GM21381 (cell line): ENCODE data around the gene ANKRD6.
A peak's percentile ranks its signal among the peaks of the same experiment; 100 is the strongest.
"Not testable (repeated sequence)": the region's sequence is repeated elsewhere in the genome, so short reads cannot be mapped to it uniquely, and the experiment has no call there.

ENCODE experiments used
- ATAC-seq: cut with Tn5 transposase; IDR thresholded peaks from one replicate; pipeline ENCODE4 v1.9.1; 2021; ENCODE audit warnings: mild to moderate bottlenecking, moderate library complexity; ENCODE audit not compliant: unreplicated experiment

Gene ANKRD6

DNA sequence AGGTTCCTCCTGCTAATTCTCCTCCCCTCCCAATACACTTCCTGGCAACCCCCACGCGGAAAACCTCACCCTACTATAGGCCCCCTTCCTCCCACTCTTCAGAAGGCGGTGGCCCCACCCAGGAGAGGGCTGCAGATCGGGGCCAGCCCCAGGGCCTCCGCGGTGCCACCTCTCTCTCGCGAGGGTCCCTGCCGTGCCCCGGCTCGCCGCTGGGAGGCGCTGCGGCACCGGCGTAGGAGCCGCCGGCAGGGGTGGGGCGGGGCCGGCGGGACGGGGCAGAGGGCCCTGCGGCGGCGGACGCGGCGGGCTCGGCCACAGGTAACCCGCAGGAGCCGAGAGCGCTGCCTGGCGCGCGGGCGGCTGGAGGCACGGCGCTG is at the start of gene ANKRD6:
Gene ANKRD6 (plus strand): TSS at position 278 of the 377 bp plus-strand sequence. CDS start 133,825 bp downstream, outside the sequence.
- ATAC-seq = peak; percentile 92

DNA sequence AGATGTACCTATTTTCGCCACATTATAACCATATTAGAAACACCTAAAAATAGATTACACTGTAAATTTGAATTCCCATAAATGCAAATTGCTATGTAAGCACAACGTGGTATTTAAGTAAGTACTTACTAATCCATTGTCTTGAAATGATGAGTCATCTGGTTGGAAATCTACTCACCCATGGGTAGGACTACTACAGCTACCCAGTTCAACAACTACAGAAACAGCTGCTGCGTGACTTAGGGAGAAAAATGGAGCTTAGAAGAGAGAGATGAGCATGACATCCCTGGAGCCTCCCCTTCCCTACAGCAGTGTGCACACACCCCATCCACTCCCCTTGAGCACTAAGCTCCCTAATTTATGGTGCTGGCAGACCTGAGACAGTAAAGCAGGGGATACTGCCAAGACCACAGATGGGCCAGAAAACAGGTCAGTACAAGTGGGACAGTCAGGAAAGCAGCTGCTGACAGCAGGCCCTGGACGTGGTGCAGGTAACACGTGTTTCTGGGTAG is 47.7 kb upstream of the ANKRD6 start:
- ATAC-seq = no peak

DNA sequence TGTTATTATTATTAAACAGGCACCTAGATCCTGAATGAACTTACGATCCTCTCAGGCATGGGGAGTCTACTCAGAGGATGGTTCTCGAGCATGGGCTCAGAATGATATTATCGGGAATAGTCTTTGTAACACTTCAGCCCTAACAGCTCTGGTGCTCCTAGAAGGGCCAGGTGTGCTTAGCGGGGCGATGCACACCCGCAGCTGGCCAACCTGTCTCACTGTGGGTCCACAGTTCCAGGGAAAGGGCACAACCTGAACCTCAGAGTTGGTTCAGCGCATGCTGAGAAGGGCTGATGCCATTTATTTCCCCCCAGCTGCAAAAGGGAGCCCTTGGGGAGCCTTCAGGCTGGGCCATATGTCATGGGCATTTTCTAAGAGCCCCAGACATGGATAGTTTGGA is 47.1 kb upstream of the ANKRD6 start:
- ATAC-seq = no peak

DNA sequence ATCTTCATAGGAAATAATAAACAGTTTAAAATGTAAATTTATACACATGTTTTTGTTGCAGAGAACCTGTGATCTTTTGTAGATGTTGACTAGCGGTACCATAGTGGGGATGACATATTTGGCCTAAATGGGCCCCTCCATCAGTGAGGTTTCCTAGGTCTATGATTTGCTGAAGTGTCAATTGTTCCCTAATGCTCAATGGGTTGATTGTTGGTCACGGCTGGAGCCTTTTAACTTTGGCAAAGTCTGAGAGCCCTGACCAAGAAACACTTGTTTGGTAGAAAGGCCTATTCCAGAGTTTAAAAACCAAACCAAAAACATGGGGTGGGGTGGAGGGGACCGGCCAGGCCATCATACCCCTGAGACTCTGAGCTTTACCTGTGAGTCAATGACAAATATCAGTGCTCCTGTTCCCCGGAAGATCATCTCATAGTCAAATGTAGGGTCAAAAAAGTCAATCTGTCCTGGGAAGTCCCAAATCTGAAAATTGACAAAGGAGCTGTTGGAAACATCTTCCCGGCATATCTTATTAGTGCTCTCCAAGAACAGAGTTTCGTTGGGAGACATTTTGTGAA is 45.9 kb upstream of the ANKRD6 start:
- ATAC-seq = peak; percentile 23

DNA sequence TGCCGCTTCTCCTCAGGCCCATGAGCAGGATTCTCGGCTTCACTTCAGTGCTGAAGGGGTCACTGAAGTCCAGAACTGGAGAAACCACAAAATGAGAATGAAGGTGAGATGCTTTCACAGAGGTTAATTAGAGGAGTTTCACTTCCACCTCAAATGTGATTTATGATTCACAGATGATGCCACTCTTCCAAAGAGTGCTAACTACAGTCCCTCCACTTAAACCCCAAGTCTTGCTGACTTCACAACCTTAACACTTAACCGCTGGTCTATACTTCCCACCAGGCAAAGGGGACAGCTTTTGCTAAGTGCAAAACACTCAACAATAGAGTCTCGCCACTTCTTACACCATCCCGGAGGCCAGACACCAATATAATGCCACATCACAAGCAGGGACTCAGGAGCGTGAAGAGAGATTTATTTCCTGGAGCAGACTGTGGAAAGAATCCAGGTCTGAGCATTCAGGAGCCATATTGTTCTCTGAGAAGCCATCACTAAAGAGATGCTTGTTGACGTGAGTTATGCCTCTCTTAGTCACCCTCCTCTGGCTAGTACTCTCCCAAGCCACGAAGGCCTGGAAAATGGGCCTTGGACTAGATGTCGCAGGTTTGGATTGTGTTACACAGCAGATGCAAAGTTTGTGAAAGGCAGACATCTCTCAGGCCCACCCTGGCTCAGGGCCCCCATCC is 45.3 kb upstream of the ANKRD6 start:
- peak; percentile 96 for ATAC-seq

DNA sequence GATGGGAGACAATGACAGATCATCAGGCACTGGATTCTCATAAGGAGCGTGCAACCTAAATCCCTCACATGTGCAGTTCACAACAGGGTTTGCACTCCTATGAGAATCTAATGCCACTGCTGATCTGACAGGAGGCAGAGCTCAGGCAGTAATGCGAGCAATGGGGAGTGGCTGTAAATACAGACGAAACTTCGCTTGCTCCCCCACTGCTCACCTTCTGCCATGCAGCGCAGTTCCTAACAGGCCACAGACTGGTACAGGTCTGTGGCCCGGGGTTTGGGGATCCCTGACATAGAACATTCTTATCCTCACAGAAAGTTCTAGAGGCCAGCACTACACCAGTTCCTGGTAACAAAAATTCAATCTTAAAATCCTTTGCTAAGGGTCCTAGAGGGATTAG is 44.1 kb upstream of the ANKRD6 start:
- no peak for ATAC-seq

DNA sequence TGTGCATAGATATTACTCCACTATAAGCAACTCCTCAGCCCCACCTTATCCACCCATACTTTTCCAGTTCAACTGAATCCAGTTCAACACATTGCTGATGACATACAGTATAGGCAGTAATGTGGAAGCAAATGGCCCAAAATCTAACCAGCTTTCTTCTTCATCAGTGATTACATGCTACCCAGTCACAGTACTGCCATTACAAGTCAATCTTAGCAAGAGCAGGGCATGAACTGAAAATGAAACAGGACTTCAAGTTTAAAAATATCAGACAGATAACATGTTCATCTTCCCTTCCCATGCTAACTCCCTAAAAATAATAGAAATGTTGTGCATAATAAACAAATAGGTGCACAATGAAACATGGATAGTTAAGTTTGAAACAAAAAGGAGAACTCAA is 40.1 kb upstream of the ANKRD6 start:
- ATAC-seq = no peak

DNA sequence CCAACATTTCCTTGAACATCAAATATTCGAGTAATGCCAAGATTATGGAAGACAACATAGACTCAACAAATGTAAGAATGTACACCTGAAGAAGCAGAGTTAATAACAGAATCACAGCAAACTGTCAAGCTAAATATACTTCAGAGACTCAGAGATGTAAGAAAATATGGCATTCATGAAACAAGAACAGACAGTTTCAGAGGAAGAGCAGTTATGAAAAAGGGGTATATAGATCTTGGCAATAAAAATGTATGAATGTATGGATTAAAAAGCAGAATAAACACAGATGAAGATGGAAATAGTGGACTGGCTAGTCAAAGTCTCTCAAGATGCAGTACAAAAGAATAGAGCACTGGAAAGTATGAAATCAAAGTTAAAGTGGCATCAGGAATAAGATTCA is 39.3 kb upstream of the ANKRD6 start:
- ATAC-seq = no peak

DNA sequence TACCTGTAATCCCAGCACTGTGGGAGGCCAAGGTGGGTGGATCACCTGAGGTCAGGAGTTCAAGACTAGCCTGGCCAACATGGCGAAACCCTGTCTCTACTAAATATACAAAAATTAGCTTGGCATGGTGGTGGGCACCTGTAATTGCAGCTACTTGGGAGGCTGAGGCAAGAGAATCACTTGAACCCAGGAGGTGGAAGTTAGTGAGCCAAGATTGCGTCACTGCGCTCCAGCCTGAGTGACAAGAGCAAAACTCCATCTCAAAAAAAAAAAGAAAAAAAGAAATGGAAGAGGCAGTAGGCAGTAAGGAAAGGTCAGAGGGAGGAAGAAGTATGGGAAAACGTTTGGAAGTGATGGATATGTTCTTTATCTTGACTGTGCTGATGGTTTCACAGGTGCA is 35.1 kb upstream of the ANKRD6 start:
- not testable (repeated sequence) for ATAC-seq

DNA sequence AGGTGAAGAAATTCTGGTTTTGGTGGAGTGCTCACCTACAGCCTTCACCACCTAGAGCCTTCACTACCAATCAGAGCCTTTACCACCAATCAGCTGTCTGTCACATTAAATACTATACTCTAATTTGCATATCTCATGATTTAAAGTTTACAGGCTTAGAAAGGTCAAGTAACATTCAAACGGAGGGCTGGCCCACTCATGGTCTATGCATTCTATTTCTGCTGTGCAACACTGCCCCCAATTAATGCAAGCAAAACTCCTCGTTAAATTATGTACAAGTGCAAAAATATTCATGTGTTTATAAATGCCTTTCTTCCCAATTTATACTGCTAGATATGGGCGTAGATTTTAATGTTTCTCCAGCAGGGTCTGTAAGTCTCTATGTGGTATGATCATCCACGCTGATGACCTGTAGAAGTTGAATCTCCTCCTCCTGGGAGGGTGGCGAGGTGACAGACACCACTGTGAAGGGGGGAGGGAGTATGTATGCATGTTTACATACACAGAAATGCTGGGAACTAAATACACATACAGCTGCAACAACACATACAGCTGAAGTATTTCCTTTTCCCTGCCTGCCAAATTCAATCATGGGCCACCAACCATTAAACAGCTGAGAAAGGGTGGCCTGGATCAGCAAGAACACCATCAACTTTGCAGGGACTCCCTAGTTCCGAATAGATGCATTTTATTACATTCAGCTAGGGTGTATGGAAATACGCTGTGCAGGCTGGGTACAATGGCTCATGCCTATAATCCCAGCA is 34.0 kb upstream of the ANKRD6 start:
- no peak for ATAC-seq

DNA sequence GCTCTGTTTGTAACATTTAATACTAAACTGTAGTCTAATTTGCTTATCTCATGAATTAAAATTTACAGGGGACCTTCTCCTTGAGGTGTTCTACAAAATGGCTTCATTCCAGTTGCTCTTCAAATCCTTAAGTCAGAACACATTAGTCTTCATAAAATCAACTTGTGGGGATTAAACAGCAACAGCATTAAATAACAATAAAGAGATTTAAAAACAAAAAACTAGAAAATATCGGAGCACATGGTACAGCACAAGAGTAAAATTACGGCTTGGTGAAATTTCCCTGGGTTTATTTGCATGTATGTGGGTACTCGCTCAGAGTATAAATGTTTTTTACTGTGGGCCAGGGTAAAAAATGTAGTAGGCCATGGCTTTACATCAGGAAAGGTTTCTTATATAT is 32.9 kb upstream of the ANKRD6 start:
- no peak for ATAC-seq

DNA sequence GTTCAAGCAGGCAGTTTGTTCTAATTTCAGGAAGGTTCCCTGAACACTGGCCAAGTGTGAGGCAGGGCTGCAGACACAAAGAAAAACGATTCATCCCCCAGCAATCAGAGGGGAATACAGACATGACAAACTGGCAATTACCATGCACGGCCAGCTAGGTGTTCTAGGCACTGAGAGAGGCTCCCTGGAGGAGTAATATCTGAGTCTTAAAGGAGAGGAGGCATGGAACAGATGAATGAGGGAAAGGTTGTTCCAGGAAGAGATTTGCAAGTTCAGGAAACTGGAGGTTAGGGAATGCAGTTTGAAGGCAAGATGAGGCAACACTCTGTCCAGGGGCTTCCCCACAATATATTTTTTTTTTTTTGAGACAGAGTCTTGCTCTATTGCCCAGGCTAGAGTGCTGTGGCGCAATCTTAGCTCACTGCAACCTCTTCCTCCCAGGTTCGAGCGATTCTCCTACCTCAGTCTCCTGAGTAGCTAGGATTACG is 32.0 kb upstream of the ANKRD6 start:
- no peak for ATAC-seq

DNA sequence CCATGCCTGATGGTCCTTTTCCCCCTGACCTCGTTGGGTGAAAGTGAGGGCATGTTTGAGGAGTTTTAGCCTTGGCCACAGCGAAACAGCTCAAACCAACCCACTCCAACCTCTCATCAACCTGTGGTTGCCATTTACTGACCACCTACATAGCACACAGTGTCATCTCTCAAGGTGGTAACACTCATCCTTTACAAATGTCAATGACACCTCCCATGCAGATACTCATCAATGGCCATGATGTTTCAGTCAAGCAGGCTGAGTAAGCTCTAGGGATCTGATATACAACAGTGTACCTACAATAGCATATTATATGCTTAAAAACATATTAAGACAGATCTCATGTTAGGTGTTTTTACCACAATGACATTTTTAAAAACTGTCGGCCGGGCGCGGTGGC is 30.2 kb upstream of the ANKRD6 start:
- no peak for ATAC-seq

DNA sequence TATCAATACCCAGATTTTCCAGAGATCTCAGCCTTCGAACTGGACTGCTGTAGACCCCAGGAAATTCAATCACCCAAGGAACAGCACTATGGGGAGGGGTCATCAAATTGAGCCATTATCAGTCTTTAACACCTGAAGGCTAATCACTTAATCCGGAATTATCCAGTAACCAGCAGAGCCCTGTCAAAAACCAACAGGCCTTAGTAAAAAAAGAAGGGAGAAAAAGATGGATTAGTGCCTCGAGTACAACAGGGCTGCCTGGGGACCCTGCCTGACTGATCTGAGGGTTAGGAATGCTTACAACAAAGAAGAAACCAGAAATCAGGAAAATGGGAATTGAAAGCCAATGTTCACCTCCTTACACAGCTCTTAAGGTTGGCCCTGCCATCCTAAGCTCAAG is 28.4 kb upstream of the ANKRD6 start:
- no peak for ATAC-seq

DNA sequence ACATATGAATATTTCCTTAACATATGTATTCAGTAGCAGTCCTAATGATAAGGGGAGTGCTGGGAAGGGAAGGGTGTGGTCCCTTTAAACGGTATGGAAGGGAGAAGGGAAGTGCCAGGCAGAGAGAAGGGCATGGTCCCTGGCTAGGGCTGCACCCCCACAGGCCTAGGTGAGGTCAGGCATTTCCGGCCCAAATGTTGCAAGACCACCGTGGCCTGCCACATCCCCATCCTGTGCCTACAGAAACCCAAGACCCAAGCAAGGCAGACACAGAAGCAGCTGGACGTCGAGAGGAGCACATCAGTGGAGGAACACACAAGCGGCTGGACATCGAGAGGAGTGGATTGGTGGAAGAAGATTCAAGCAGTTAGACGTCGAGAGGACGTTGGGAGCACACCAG is 26.8 kb upstream of the ANKRD6 start:
- ATAC-seq = no peak

DNA sequence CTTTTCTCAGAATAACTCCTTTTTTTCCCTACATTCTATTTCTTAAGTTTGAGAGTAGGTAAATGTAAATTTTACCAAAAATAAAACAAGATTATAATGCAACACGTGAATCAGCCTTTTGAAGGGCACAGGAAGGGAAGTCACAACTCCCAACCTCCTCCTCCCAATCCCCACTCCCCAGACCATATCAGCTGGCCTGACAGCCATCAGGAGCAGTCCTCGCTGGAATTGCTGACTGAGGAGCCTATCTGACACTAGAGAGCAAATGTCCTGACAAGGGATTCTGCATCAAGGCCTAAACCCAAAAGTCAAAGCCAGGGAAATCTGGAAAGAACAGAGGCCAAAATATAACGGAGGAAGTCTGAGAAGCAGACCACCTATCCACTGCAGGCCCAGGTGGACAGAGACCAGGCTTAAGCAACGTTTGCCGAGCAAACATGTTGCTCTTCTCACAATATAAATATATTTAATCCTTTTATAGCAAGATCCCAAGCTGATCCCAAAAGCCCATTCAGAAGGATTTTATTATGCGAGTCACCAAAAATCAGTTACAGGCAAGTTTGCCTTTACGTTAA is 23.4 kb upstream of the ANKRD6 start:
- no peak for ATAC-seq

DNA sequence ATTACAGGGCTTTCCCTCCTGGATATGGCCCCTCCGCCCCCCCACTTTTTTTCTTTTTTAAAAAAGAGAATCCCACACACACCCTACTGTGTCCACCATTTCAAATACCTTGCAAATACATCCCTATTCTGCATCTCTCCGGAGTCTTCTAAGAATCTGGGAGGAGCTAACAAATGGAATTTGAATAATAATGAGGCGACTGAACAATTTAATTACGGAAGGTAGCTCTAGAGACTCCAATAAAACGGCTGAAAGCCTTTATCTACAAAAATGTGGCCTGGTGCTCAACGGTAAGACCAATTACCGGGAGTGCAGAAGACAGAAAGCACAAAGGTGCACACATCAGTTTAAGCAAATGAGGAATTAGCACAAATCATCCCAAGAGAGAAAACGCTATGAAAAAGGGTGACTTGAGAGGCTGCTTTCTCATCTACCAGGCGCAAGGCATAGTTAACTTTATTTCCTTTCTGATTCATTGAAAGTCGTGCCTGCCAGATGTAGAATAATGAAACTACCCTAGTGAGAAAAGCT is 22.7 kb upstream of the ANKRD6 start:
- ATAC-seq = no peak

DNA sequence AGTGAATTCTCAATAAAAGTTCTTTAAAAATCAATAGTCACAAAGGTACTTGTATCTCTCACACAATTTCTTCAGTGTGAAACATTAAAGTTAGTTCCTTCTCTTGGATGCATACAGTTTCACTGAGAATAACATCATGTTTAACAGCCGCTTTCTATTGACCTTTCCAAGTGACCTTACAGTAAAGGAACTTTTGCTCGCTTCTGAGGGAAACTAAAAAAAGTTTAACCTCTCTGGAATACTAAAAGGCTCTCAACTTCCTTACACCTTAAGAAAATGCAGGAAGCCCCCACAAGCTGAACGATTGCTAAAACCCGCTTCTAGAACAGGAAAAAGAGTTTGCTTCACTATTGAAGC is 22.2 kb upstream of the ANKRD6 start:
- no peak for ATAC-seq

DNA sequence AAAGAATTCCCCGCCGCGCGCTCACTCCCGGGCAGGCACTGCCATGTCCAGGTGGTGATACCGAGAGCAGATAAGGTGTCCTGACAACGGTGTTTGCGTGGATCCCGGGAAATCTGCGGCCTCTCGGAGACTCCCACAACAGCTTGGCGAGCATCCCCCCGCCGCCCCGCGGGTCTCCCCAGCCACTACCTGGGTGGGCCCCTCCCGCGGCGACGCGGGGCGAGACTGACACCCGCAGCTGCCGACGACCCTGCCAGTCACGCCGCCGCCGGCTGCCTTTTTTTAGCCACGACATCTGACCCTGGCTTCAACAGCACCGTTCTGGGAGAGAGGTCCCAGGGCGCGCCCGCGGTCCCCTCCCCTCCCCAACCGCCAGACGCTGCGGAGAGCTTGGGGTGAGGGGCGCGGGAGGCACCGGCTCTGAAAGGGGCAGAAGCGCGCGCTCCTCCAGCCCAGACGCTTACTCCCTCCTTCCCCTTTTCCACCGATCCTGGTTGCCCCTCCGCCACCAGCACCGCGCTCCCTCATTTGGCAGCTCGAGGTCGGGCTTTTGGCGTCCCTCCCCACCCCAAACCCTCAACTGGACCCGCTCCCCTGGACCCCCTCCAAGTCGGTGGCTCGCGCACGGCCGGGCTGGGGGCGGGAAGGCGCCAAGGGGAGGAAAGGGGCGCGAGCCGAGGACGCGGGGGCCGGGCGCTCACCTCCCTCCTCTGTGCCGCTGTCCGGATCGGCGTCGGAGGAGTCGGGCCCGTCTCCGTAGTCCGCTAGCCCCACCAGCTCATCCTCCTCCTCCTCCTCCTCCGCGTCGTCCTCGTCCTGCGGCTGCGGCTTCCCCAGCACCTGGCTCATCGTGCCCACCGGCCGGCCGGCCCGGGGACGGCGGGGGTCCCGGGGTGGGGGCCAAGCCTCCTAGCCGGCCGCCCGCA is 21.5 kb upstream of the ANKRD6 start:
- peak; percentile 43 for ATAC-seq
